ENCODE measurements around the gene GPRC5D.
A peak's percentile ranks its signal among the peaks of the same experiment; 100 is the strongest.

Gene GPRC5D

GRCh38 chr12:12982331-12982730 lies 30.4 kb upstream of the GPRC5D start:
- TF ChIP-seq, protein P1, sequence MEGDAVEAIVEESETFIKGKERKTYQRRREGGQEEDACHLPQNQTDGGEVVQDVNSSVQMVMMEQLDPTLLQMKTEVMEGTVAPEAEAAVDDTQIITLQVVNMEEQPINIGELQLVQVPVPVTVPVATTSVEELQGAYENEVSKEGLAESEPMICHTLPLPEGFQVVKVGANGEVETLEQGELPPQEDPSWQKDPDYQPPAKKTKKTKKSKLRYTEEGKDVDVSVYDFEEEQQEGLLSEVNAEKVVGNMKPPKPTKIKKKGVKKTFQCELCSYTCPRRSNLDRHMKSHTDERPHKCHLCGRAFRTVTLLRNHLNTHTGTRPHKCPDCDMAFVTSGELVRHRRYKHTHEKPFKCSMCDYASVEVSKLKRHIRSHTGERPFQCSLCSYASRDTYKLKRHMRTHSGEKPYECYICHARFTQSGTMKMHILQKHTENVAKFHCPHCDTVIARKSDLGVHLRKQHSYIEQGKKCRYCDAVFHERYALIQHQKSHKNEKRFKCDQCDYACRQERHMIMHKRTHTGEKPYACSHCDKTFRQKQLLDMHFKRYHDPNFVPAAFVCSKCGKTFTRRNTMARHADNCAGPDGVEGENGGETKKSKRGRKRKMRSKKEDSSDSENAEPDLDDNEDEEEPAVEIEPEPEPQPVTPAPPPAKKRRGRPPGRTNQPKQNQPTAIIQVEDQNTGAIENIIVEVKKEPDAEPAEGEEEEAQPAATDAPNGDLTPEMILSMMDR (IDR thresholded peaks at IDR 0.05; ENCODE audit: borderline replicate concordance, insufficient read depth, low read depth, low read length) = no peak
- H3K4me3 ChIP-seq (ENCODE audit: low read depth, low read length) = no peak overlapping the region

GRCh38 chr12:12979731-12980259 lies 27.8 kb upstream of the GPRC5D start:
- no peak overlapping the region for H3K4me3 ChIP-seq (ENCODE audit: low read depth, low read length)
- TF ChIP-seq, protein P1 (IDR thresholded peaks at IDR 0.05; ENCODE audit: borderline replicate concordance, insufficient read depth, low read depth, low read length) = no peak

DNA sequence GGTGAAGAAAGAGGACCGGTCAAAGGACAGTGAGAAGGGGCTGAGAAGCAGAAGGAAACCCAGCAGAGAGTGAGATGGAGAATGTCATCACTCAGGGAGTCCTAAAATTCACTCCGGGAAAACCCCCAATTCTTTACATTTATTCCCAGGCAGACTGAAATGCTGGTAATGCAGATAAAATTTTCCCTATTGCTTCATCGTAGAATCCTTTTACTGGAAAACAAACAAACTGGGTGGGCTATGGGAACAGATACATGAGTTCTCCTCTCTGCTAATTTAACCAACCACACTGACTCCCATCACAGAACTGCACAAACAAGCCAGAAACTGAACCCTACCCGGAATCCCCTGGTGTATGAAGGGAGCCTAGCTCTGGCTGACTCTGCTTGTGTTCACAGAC lies 27.2 kb upstream of the GPRC5D start:
- TF ChIP-seq, protein P1 (IDR thresholded peaks at IDR 0.05; ENCODE audit: borderline replicate concordance, insufficient read depth, low read depth, low read length) = no peak
- no peak overlapping the region for H3K4me3 ChIP-seq (ENCODE audit: low read depth, low read length)

- no peak overlapping the region for H3K4me3 ChIP-seq (ENCODE audit: low read depth, low read length)
- TF ChIP-seq, protein P1 (IDR thresholded peaks at IDR 0.05; ENCODE audit: borderline replicate concordance, insufficient read depth, low read depth, low read length) = no peak
Observed at GRCh38 chr12:12977231-12977630, 25.3 kb upstream of the GPRC5D start.

GRCh38 chr12:12976366-12976765 lies 24.4 kb upstream of the GPRC5D start:
- H3K4me3 ChIP-seq (ENCODE audit: low read depth, low read length) = no peak overlapping the region
- TF ChIP-seq, protein P1 (IDR thresholded peaks at IDR 0.05; ENCODE audit: borderline replicate concordance, insufficient read depth, low read depth, low read length) = no peak

DNA sequence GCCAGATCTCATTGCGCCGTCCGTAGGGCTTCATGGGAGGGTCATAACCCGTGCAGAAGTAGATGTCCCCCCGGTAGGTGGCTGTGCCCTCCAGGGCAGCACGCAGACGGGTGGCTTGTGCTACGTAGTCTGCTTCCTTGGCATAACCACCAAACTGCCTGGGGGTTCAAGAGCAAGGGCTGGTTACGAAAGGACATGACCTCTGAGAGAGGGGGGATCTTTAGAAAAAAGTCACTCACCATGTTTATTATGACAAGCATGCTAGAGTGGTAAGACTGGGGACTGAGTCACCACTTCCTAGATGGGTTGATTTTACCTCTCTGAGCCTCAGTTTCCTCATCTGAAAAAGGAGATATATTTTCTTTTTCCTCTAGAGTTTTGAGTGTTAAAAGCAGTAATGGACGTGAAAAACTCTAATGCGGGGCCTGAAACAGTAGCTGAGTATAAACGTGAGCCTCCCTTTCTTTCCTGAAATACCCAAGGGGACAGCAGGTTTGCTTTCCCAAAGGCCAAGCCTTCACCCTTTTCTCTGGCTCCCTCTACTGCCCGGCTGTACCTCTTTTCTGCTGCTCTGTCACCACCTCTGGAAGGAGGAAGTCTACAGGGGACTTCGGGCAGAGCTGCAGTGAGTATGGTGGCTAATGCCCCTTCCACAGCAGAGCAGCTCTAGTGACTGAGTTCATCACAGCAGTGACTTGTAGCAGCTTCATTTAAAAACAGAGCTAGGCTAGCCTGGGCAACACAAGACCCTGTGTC lies 23.5 kb upstream of the GPRC5D start:
- no peak overlapping the region for H3K4me3 ChIP-seq (ENCODE audit: low read depth, low read length)
- TF ChIP-seq, protein P1 (IDR thresholded peaks at IDR 0.05; ENCODE audit: borderline replicate concordance, insufficient read depth, low read depth, low read length) = peak; percentile 42; the same call in 1 of the 2 replicates

DNA sequence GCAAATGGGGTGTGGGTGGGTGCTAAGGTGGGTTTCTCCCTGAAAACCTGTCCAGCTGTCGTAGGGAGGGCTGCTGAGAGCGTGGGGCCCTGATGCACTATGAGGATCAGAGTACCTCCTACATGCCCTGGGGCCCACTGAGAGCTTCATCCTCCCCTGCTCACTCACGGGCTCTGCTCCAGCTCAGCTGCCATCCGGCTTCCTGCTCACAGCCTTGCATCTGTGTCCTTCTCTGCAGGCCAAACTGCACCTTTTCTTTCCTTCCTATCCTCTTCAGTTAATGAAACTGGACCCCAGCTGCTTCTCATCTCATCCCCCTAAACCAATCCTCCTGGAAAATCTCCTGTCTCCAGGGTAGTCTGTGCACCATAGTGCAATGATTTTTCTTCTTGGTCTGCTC lies 22.2 kb upstream of the GPRC5D start:
- TF ChIP-seq, protein P1 (IDR thresholded peaks at IDR 0.05; ENCODE audit: borderline replicate concordance, insufficient read depth, low read depth, low read length) = no peak
- no peak overlapping the region for H3K4me3 ChIP-seq (ENCODE audit: low read depth, low read length)
